GM19438 (cell line): Measurements from ENCODE around the gene SH2D1A.
"Not testable (repeated sequence)": the region's sequence is repeated elsewhere in the genome, so short reads cannot be mapped to it uniquely, and the experiment has no call there.

Source experiments
- ATAC-seq: cut with Tn5 transposase; IDR thresholded peaks from one replicate; pipeline ENCODE4 v1.9.1; 2021; ENCODE audit warnings: low read depth; ENCODE audit not compliant: unreplicated experiment

Gene SH2D1A

DNA sequence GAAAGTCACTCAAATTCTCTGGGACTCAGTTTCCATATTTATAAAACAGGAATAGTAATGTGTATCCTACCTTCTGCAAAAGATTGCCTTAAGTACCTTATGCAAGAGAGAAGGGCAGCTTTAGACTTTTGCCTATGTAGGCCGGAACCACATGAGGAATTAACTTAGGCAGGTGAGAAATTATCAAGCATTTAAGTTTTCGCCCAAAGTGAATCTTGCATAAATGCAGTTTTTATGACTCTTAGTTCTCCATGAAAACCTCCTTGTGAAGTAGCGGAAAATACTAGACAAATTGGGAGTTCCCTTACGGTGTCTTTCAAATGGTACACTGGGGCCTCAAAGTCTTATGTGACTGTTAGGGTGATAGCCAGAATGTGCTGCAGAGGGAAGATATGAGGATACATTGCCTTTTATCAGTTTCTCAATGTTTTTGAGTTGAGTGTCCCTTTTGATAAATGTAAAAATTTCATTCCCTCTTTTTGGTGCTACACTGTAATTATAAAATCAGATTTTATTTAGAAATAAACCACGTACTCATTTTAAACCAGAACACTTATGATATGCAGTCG is 2.6 kb downstream of the SH2D1A start:
- ATAC-seq = no peak

- ATAC-seq = no peak
Observed at GRCh38 chrX:124354648-124355047, 8.3 kb downstream of the SH2D1A start.

- ATAC-seq = peak; percentile 57
Observed at GRCh38 chrX:124358800-124359383, 12.5 kb downstream of the SH2D1A start.

- ATAC-seq = no peak
Observed at GRCh38 chrX:124362072-124362471, 15.7 kb downstream of the SH2D1A start.

DNA sequence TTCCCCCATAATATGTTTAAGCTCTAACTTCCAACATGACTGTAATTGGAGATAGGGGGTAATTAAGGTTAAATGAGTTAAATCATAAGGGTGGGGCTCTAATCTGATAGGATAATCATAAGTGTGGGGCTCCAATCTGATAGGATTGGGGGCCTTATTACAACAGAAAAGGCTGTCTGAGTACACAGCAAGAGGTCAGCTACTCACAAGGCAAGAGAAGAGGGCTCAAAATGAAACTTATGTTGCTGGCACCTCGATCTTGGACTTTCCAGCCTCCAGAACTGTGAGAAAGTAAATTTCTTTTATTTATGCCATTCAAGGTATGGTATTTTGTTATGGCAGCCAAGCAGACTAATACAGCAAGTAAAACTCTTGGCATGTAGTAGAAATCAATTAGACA is 16.4 kb downstream of the SH2D1A start:
- ATAC-seq = no peak

- ATAC-seq = no peak
Observed at GRCh38 chrX:124369722-124370121, 23.4 kb downstream of the SH2D1A start.

DNA sequence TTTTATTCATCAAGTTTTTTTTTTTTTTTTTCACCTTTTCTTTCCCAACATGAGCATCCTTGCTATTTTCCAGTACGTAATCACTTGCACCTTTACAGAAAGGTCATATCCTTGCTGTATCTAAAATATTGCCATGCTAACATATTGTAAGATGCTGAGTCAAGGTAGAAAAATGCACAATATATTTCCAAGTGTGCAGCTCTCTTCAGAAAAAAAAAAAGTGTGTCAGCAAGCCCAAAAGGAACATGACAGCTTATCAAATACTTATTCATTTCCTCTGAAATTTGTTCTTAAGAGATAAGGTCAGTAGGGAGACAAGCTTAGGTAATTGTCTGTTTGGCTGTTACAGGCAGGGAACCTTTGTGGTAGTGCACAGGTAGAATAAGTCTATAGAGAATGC is 27.0 kb downstream of the SH2D1A start:
- no peak for ATAC-seq

DNA sequence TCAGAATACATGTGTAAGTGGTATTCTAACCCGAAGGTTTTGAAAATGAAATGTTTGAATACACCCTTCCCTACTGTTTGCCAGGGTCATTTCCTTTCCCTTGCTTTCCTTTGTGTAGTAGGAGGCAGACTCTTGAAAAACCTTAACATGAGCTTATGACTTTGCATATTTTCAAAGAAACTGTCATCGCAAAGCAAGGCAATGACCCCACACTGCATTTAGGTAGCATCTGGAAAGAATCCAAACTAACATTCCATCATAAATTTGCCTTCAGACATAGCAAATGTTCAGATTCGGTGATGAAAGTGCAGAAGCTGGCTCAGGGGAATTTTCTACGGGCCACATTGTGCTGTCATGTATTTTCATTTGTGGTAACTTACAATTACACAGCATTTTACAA is 32.3 kb downstream of the SH2D1A start:
- ATAC-seq = no peak

GRCh38 chrX:124383354-124383753 is 37.0 kb downstream of the SH2D1A start:
- ATAC-seq = no peak

DNA sequence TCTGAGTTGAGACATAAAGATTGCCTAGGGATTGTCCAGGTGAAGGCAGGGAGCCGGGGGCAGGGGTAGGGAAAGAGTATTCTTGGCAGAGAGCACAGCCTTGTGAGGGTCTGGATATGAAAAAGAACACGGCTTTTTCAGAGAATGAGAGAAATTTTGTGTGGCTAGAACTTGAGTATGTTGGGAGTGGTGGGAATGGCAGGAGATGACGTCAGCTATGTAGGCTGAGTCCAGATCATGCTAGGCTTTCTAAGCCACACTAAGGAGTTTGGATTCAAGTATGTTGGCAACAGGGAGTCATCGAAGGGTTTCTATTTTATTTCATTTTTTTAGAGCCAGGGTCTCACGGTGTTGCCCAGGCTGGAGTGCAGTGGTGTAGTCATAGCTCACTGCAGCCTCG is 40.0 kb downstream of the SH2D1A start:
- no peak for ATAC-seq

DNA sequence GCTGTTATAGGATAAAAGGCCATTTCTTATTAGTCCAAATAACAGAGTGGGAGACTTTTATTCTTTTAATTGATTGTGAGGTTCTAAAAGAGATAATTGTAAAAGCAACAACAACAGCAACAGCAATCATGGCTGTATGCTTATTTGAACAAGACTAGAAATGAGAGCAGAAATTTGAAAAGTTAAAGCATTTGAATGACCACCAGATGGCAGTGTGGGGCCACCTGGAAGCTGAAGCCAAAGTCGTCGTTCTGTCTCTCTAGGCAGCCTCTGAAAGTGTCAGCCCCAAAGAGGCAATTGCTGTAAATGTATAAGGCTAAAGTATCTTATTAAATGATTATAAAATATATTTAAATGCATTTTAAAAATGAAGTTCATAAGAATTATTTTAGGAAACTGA is 42.2 kb downstream of the SH2D1A start:
- peak; percentile 63 for ATAC-seq

DNA sequence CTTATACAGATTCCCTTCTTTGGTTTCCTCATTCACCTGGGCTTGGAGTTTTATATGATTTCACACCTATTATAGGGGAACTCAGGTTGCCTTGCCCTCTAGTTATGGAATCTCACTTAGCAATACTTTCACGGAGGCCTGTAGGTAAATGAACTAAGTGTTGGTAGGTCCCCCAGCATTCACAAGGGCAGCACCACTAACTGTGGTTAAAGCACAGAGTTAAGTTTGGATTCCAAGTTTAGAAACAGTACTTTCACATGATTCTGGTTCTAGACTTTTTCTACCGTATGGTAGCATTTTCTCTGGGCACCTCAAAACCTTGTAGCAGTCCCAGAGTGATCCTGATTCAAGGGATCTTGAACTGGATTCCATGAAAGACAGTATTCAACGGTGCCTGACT is 46.4 kb downstream of the SH2D1A start:
- no peak for ATAC-seq

DNA sequence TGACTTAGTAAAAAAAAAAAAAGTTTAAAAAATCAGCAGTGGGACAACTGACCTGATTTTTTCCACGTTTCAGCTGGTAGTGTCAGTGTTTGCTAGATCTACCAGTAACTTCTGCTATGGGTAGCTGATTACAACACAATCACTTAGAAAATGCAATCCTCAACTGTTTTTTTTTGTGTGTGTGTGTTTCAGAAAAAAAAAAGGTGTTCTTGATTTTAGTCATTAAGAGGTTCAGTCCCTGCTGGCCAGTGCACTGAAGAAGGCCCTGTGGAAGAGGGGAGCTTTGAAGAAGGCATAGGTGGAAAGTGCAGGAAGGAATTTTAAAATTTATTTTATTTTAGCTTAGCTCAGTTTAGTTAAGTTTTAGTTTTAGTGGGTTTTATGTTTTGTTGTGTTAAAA is 46.9 kb downstream of the SH2D1A start:
- no peak for ATAC-seq

DNA sequence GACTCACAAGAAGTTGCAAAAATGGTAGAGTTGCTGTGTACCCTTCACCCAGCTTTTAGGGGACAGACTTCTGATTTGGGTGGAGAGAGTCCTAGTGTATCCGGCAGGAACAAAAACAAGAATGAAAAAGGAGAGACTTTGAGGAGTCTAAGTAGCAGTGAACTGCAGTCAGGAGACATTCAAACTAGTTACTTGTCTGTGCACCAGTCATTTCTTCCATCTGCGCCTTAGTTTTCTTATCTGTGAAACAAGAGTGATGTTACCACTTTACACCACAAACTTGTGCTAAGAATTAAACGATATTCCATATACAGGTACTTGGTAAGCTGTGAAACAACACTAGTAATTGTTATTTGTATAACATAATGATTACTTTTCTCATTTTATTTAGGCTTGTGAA is 47.3 kb downstream of the SH2D1A start:
- no peak for ATAC-seq

DNA sequence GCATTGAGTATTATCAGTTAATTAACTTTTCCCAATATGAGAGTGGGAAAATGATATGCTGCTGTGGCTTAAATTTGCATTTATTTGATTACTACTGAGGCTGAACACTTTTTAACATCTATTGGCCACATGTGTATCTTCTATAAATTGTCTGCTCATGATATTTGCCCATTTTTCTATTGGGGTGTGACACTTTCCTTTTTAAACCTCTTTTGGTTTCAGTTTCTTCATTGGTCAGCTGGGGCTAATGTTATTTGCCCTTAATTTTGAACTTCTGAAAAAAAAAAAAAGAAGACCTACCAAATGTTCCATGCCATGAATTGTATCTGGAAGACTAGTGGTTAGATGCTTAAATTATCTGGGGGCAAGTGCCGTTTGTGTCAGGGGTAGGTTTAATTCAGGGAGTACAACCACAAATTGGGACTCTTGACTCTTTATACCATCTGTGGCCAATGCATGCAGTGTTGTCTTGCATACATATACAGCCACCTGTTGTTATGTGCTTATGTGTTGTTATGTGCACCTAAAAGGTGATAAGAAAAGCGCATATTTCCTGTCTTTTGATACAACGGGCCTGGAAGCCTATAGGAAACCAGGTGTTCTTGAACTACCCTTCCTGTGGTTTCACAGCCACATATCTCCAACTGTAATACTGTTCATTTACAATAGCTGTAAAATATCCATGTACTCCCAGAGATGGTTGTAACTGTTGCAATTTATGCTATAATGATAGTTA is 49.0 kb downstream of the SH2D1A start:
- ATAC-seq = no peak

DNA sequence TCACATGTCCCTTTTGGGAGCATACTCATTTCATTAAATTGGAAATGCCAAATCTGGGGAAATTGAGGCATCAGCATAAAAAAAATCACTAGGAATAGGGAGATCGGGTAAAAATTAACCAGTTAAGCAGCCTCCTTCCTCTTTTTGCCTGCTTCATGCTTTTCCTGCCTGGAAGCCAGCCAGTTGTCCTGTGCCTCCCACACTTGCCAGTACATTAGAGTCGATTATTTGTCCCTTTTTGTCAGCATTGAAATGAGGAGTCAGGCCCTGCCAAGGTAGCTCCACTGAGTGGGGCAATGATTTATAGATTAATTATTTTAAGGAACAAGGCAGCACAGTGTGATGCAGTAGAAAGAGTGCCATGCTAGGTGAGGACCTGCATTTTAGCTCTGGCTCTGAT is 55.3 kb downstream of the SH2D1A start:
- ATAC-seq = no peak

DNA sequence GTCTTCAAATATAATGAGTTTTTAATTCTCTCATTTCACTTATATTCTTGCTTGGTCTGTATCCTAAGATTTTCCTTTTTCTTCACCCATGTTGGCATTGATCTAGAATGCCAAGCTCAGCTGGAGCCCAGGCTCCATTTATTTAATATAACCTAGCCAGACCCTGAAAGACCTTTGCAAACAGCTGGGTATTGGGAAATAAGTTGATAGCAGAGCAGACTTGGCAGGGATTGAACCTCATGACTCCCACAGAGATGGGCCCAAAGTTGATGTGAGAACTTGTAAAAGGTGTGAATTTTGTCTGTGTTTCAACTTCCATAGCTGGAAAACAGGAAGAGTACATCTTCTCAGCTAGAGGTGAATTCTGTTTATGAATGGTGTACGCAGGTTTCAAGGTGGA is 59.5 kb downstream of the SH2D1A start:
- no peak for ATAC-seq

DNA sequence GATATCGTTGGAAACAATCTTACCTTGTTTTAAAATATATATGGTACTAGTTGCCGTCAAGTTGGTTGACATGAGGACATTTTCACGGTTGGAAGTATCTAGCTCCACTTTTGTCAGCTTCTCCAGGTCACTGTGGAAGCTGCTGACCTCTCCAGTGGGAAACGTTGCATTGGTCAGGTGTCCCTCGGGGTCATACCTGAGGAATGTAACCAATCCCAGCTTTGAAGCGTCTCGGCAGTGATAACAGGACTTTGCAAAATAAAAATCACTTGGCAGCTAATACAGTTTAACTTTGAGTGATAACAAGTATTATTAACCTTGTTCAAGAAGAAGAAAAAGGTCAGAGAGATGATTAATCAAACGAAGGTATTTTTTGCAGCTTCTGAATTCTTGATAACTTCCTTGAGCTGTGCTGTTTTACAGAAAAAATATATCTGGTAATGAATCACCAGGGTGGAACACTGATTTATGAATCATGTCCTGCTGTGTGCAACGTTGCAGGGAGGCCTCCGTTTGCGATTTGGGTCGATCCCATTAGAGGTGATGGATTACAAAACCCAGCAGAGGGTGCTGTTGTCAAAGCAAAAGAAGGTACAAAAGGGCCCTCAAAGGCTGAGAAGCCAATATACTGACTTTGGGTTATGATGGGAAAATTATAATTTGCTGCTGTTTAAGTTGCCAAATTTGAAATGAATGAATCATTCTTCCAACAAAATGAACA is 60.1 kb downstream of the SH2D1A start:
- peak; percentile 82 for ATAC-seq

DNA sequence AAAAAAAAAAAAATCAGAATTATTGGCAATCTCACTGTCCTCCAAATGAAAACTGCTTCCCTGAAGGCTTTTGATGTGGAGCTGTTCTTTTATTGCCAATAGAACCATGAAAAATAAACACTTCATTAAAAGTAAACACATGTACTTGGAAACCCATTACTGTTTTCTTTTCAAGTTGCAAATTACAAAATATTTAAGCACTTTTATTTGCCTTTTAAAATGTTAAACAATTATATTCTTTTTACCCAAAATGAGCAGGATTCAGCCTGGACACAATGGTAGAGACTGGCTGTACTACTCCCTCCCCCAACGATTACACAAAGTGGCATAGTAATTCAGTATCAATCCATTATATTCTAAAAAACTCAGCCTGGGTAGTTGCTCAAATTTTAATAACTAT is 60.9 kb downstream of the SH2D1A start:
- ATAC-seq = no peak

DNA sequence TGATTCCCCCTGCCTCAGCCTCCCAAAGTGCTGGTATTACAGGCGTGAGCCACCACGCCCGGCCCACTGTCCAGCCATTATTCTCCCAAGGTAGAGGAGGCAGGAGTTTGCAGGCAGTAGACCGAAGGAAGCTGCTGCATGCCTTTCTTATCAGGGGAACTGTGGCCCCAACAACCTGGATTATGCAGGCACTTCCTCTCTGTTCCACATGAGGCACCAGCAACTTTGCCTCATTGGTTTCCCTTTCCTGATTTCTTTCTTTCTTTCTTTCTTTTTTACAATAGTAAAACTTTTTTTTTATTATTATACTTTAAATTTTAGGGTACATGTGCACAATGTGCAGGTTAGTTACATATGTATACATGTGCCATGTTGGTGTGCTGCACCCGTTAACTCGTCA is 62.0 kb downstream of the SH2D1A start:
- not testable (repeated sequence) for ATAC-seq

DNA sequence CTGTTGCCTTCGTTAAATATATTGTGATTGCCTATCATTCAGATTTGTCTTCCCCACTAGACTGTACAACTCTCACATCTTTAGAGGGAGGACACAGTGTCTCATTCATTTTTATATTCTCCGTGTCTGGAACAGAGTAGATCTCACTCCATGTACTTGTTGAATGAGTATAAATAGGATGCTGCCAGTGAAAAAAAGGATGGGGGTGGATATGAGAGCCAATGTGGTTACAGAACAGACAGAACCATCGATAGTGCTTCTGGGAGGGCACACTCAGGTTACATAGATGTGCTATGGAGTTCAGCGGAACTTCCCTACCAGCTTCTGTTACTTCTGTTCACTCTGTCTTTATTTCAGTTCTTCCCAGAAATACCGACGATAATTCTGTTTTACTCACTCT is 66.9 kb downstream of the SH2D1A start:
- ATAC-seq = no peak

DNA sequence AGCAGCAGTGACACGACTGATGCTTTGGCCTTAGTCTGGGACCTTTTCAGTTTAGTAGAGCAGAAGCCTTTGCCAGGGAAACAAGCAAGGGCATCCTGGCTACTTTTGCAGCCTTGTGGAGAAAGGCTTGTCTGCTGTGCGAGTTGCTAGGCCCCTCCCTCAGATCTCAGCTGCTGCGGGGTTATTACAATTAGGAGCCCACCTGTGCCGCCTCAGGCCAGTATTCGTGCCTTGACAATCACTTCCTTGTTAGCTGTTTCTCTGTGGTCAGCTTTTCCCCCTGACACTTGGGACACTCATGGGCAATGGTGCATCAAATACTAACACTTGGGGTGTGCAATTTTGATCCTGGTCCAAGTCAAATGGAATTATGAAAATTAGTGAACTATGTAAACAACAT is 67.9 kb downstream of the SH2D1A start:
- ATAC-seq = no peak
